HEK293T (cell line): Measurements from ENCODE around the gene CDH5.

Source experiments
- ARNT ChIP-seq: fragments of 450-650 bp; IDR thresholded peaks from 2 replicates; pipeline ENCODE4 v1.6.1; 2017; ENCODE audit warnings: mild to moderate bottlenecking
- BHLHE40 ChIP-seq: fragments of 450-650 bp; IDR thresholded peaks from 2 replicates; pipeline ENCODE4 v1.6.1; 2016; ENCODE audit warnings: mild to moderate bottlenecking, moderate library complexity, borderline replicate concordance
- FOXA1 ChIP-seq: fragments of 450-650 bp; IDR thresholded peaks from 2 replicates; pipeline ENCODE4 v1.6.1; 2016; ENCODE audit warnings: mild to moderate bottlenecking
- FOXM1 ChIP-seq: fragments of 450-650 bp; IDR thresholded peaks from 2 replicates; pipeline ENCODE4 v1.6.1; 2017; ENCODE audit warnings: mild to moderate bottlenecking, borderline replicate concordance
- SUZ12 ChIP-seq: fragments of 450-650 bp; IDR thresholded peaks from 2 replicates; pipeline ENCODE4 v1.6.1; 2016; ENCODE audit warnings: mild to moderate bottlenecking
- ZNF384 ChIP-seq: fragments of 450-650 bp; IDR thresholded peaks from 2 replicates; pipeline ENCODE4 v1.6.1; 2016

- TF ChIP-seq FOXA1 = no peak
- no peak for TF ChIP-seq ZNF384
- TF ChIP-seq SUZ12 = no peak
- TF ChIP-seq ARNT = no peak
- no peak for TF ChIP-seq FOXM1
- TF ChIP-seq BHLHE40 = no peak
Measured at GRCh38 chr16:66325717-66326376, 40.6 kb upstream of the CDH5 start.
